PFSK-1 (cell line): ENCODE results near the gene MPPED1.

Experiments
- POLR2AphosphoS5 ChIP-seq: IDR thresholded peaks from 2 replicates; pipeline ENCODE4 v1.6.1; 2012; ENCODE audit warnings: low read depth, mild to moderate bottlenecking, control low read depth, low read length, moderate library complexity
- SIN3A ChIP-seq: IDR thresholded peaks from 2 replicates; pipeline ENCODE4 v1.6.1; 2012; ENCODE audit warnings: mild to moderate bottlenecking, low read length, moderate library complexity, borderline replicate concordance; ENCODE audit not compliant: insufficient read depth
- TF ChIP-seq, protein P1 (sequence below), 2 experiments: IDR thresholded peaks; 2 replicates each; pipeline versions ENCODE4 v1.6.1 to v1.8.0; 2011 to 2012; ENCODE audit warnings: low read depth in 2 of 2, low read length in 2 of 2, control low read depth in 1 of 2, inconsistent platforms in 1 of 2, mild to moderate bottlenecking in 1 of 2, moderate library complexity in 1 of 2; ENCODE audit not compliant: insufficient read depth in 1 of 2

DNA sequence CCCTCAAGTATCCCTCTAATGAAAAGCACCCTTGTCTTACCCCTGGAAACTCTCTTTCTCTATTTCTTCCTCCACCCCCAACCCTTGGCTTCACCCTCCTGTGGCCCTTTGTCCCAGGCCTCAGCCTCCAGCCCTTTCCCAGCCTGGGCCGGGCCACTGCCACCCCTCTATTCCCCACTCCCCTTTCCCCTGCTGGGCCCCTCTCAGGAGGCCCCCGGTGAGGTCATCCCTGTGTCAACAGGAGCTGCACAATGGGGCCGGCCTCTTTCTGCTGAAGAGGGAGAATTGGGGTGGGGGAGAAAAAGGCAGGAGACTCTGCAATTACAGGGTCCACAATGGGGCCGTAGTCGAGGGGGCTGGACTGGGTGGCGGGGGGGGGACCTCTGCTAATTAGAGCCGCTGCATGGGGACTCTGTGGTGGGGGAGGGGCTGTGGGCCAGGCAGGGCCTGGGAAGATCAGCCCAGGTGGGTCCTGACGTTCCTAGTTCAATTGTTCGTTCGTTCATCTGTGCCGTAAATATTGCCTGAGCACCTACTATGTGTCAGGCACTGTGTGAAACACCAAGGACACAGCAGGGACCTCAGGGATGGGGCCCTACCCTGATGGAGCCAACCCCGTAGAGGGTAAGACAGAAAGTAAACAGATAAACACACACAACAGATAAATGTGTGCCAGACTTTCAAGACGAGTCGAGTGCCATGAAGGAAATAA is 18.5 kb upstream of the MPPED1 start:
- TF ChIP-seq SIN3A (no peak), POLR2AphosphoS5 (no peak)
- TF ChIP-seq, protein P1, sequence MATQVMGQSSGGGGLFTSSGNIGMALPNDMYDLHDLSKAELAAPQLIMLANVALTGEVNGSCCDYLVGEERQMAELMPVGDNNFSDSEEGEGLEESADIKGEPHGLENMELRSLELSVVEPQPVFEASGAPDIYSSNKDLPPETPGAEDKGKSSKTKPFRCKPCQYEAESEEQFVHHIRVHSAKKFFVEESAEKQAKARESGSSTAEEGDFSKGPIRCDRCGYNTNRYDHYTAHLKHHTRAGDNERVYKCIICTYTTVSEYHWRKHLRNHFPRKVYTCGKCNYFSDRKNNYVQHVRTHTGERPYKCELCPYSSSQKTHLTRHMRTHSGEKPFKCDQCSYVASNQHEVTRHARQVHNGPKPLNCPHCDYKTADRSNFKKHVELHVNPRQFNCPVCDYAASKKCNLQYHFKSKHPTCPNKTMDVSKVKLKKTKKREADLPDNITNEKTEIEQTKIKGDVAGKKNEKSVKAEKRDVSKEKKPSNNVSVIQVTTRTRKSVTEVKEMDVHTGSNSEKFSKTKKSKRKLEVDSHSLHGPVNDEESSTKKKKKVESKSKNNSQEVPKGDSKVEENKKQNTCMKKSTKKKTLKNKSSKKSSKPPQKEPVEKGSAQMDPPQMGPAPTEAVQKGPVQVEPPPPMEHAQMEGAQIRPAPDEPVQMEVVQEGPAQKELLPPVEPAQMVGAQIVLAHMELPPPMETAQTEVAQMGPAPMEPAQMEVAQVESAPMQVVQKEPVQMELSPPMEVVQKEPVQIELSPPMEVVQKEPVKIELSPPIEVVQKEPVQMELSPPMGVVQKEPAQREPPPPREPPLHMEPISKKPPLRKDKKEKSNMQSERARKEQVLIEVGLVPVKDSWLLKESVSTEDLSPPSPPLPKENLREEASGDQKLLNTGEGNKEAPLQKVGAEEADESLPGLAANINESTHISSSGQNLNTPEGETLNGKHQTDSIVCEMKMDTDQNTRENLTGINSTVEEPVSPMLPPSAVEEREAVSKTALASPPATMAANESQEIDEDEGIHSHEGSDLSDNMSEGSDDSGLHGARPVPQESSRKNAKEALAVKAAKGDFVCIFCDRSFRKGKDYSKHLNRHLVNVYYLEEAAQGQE (IDR thresholded peaks at IDR 0.05; ENCODE audit: insufficient read depth in 1 of 2, low read depth in 2 of 2, low read length in 2 of 2) = no peak
